ENCODE data around the gene NIPAL3.

GRCh38 chr1:24502065-24502708 lies 86.6 kb downstream of the NIPAL3 start:
- TF ChIP-seq, protein P1, sequence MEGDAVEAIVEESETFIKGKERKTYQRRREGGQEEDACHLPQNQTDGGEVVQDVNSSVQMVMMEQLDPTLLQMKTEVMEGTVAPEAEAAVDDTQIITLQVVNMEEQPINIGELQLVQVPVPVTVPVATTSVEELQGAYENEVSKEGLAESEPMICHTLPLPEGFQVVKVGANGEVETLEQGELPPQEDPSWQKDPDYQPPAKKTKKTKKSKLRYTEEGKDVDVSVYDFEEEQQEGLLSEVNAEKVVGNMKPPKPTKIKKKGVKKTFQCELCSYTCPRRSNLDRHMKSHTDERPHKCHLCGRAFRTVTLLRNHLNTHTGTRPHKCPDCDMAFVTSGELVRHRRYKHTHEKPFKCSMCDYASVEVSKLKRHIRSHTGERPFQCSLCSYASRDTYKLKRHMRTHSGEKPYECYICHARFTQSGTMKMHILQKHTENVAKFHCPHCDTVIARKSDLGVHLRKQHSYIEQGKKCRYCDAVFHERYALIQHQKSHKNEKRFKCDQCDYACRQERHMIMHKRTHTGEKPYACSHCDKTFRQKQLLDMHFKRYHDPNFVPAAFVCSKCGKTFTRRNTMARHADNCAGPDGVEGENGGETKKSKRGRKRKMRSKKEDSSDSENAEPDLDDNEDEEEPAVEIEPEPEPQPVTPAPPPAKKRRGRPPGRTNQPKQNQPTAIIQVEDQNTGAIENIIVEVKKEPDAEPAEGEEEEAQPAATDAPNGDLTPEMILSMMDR (IDR thresholded peaks at IDR 0.05) = no peak
- no peak for TF ChIP-seq POLR2A (IDR thresholded peaks at IDR 0.05)

All from testis (tissue), 2 donors.